GM23248 (cell line): ENCODE data around the gene ATP7A.

Source experiments
- EZH2 ChIP-seq: fragments of 200-600 bp; sonication (generic); IDR thresholded peaks from 2 replicates; pipeline ENCODE4 v1.6.1; 2018; ENCODE audit warnings: antibody characterized with exemption, mild to moderate bottlenecking; ENCODE audit not compliant: insufficient read depth, poor library complexity, severe bottlenecking
- EZH2phosphoT487 ChIP-seq: fragments of 200-600 bp; sonication (generic); IDR thresholded peaks from 2 replicates; pipeline ENCODE4 v1.6.1; 2018; ENCODE audit warnings: antibody characterized with exemption, moderate library complexity, mild to moderate bottlenecking, low read depth; ENCODE audit not compliant: insufficient read depth

GRCh38 chrX:77953302-77953701 lies 42.8 kb downstream of the ATP7A start:
- no peak for TF ChIP-seq EZH2
- TF ChIP-seq EZH2phosphoT487, result no peak
